DOHH2 (cell line): ENCODE results near the gene HDC.

ENCODE experiments used
- EZH2phosphoT487 ChIP-seq: fragments of 200-600 bp; sonication (generic); IDR thresholded peaks from 2 replicates; pipeline ENCODE4 v1.6.1; 2017; ENCODE audit warnings: borderline replicate concordance, mild to moderate bottlenecking, antibody characterized with exemption, low read length, moderate library complexity, mixed read lengths
- TF ChIP-seq, protein P1 (sequence below): fragments of 200-600 bp; sonication (generic); IDR thresholded peaks from one replicate; pipeline ENCODE4 v1.5.1; 2014; ENCODE audit warnings: antibody characterized with exemption, mild to moderate bottlenecking, low read depth, low read length; ENCODE audit not compliant: poor library complexity, severe bottlenecking

DNA sequence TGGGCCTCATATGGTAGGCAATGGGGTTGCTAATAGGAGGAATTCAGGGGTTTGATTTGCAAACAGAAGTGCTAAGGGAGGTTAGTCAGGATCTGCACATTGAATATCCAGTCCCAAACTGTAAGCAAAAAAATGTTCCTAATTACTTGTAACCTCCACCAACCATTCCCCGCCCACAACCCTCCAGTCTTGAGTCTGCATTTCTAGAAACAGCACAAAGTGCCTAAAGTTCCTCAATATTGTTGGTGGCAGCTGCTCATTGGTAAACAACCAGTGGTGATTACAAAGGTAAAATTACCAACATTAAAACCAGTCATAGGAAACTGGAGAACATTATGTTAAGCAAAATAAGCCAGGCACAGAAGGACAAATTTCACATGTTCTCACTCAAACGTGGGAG, 18.9 kb downstream of the HDC start:
- TF ChIP-seq, protein P1, sequence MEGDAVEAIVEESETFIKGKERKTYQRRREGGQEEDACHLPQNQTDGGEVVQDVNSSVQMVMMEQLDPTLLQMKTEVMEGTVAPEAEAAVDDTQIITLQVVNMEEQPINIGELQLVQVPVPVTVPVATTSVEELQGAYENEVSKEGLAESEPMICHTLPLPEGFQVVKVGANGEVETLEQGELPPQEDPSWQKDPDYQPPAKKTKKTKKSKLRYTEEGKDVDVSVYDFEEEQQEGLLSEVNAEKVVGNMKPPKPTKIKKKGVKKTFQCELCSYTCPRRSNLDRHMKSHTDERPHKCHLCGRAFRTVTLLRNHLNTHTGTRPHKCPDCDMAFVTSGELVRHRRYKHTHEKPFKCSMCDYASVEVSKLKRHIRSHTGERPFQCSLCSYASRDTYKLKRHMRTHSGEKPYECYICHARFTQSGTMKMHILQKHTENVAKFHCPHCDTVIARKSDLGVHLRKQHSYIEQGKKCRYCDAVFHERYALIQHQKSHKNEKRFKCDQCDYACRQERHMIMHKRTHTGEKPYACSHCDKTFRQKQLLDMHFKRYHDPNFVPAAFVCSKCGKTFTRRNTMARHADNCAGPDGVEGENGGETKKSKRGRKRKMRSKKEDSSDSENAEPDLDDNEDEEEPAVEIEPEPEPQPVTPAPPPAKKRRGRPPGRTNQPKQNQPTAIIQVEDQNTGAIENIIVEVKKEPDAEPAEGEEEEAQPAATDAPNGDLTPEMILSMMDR = no peak
- no peak for TF ChIP-seq EZH2phosphoT487
